OCI-LY7 (cell line): ENCODE measurements around the gene APOE. TPM values are rescaled to one million over a fixed set of nuclear protein-coding genes. Genes with fewer than 3 reads are reported as not detected.

Source experiments
- BruUV-seq: library from RNA; stranded (reverse); fragments of 400-500 nt; replicated peaks from 2 replicates; lab custom pipeline; 2021; lab: Mats Ljungman, UMichigan
- CTCF ChIA-PET: fragments of 300-600 bp; sonication (Branson Sonifier 250); formaldehyde crosslinking; loops from one replicate; lab custom pipeline; 2022; ENCODE audit warnings: antibody characterized with exemption; ENCODE audit not compliant: unreplicated experiment; lab: Charles Lee
- POLR2A ChIA-PET: fragments of 300-600 bp; sonication (Branson Sonifier 250); formaldehyde crosslinking; loops from one replicate; lab custom pipeline; 2022; ENCODE audit warnings: antibody characterized with exemption; lab: Charles Lee
- DNase-seq: peaks from one replicate; pipeline ENCODE4 v3.0.0-alpha.2; 2015; ENCODE audit warnings: low spot score
- H2AFZ ChIP-seq: fragments of 200-600 bp; sonication (generic), shearing (Covaris generic); 2 replicates; pipeline ENCODE4 v1.6.1; 2014; ENCODE audit warnings: mild to moderate bottlenecking, antibody characterized with exemption, low read length, moderate library complexity
- H3K27ac ChIP-seq: fragments of 200-600 bp; sonication (generic); 2 replicates; pipeline ENCODE4 v1.5.1; 2014; ENCODE audit warnings: mixed run types, low read depth, mild to moderate bottlenecking, moderate library complexity, low read length, inconsistent platforms; ENCODE audit not compliant: poor library complexity, severe bottlenecking
- H3K36me3 ChIP-seq: fragments of 200-600 bp; sonication (generic); 2 replicates; pipeline ENCODE4 v1.6.1; 2014; ENCODE audit warnings: mild to moderate bottlenecking, antibody characterized with exemption, low read length, moderate library complexity, mixed read lengths; ENCODE audit not compliant: insufficient read depth
- H3K4me1 ChIP-seq: fragments of 200-600 bp; sonication (generic); 2 replicates; pipeline ENCODE4 v1.5.1; 2014; ENCODE audit warnings: mild to moderate bottlenecking, low read length; ENCODE audit not compliant: insufficient read depth, poor library complexity, severe bottlenecking
- H3K4me2 ChIP-seq: fragments of 200-600 bp; sonication (generic); 2 replicates; pipeline ENCODE4 v1.6.1; 2014; ENCODE audit warnings: mild to moderate bottlenecking, low read length
- H3K4me3 ChIP-seq: fragments of 200-600 bp; sonication (generic); 2 replicates; pipeline ENCODE4 v1.5.1; 2014; ENCODE audit warnings: mild to moderate bottlenecking, low read depth, low read length; ENCODE audit not compliant: poor library complexity, severe bottlenecking
- H3K79me2 ChIP-seq: fragments of 200-600 bp; sonication (generic); 2 replicates; pipeline ENCODE4 v1.6.1; 2016; ENCODE audit warnings: low read depth, mild to moderate bottlenecking, low read length, moderate library complexity, mixed read lengths; ENCODE audit not compliant: insufficient read depth
- H3K9me2 ChIP-seq: fragments of 200-600 bp; sonication (generic); 2 replicates; pipeline ENCODE4 v1.6.1; 2016; ENCODE audit warnings: mild to moderate bottlenecking, low read length, mixed read lengths; ENCODE audit not compliant: insufficient read depth
- H3K9me3 ChIP-seq: fragments of 200-600 bp; sonication (generic); 2 replicates; pipeline ENCODE4 v1.6.1; 2014; ENCODE audit warnings: mild to moderate bottlenecking, mixed run types, low read length, mixed read lengths
- H4K20me1 ChIP-seq: fragments of 200-600 bp; sonication (generic); 2 replicates; pipeline ENCODE4 v1.6.1; 2014; ENCODE audit warnings: mild to moderate bottlenecking, antibody characterized with exemption, low read length, moderate library complexity, mixed read lengths; ENCODE audit not compliant: insufficient read depth
- EZH2phosphoT487 ChIP-seq: fragments of 200-600 bp; sonication (generic); IDR thresholded peaks from 2 replicates; pipeline ENCODE4 v1.6.1; 2018; ENCODE audit warnings: low read depth, borderline replicate concordance, mild to moderate bottlenecking, mixed run types, antibody characterized with exemption, low read length, moderate library complexity, mixed read lengths
- intact Hi-C: fragments of 100-400 bp; cut with micrococcal nuclease; formaldehyde crosslinking; loops from one replicate; pipeline ENCODE4 v1.10.0; 2022; ENCODE audit not compliant: unreplicated experiment
- total RNA-seq, 2 experiments: library from RNA; depleted of rRNA in 1 of 2; stranded (reverse); fragments of >200 nt in 1 of 2; shearing (Covaris generic) in 1 of 2; gene quantifications; 2 replicates each; pipeline ENCODE4 v1.2.3, GENCODE V29; 2014 to 2022
- TF ChIP-seq, protein P1 (sequence below): fragments of 200-600 bp; sonication (generic); conservative IDR thresholded peaks from 2 replicates; pipeline ENCODE4 v1.5.1; 2014; ENCODE audit warnings: mild to moderate bottlenecking, antibody characterized with exemption, low read length, moderate library complexity, mixed read lengths

APOE gene
- total RNA-seq, 2 experiments from 2014 or later, result 1.8 to 2.1 TPM

DNA sequence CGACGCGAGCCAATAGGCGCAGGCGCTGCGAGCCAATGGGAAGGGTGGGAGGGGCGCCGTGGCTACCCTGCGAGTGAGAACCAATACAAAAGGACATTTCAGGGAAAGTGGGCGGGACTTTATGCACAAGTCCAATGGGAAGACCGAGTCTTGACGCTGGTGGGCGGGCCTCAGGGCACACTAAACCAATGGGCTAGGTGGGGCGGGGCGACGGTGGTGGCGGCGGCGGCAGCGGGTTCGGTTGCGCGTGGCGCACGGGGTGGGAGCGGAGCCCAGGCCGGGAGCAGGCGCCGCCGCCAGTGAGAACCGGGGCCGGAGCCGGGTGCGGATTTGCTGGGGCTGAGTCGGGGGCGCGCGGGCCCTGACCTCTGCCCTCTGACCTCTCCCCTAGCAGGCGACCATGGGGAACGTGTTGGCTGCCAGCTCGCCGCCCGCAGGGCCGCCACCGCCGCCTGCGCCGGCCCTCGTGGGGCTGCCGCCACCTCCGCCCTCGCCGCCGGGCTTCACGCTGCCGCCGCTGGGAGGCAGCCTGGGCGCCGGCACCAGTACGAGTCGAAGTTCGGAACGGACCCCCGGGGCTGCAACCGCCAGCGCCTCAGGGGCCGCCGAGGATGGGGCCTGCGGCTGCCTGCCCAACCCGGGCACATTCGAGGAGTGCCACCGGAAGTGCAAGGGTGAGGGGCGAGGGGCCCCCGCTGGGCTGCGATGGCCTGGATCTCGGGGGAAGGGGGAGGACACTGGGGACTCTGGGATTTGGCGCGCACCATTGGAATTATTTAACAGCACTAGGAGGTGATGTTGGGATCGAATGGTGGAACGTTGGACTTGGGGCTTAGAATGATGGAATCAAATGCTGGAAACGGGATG, 14.3 kb upstream of the APOE start, which contains the start of gene TOMM40:
TSS of gene TOMM40 (plus strand) at position 239 of the 867 bp plus-strand sequence. CDS start at position 401, 162 bp downstream.
- peaks cover 18% of the 10 kb centered on the region for H3K4me1 ChIP-seq
- peak within 1 kb of the TSS; percentile 90 for H3K27ac ChIP-seq
- H3K79me2 ChIP-seq, result peaks cover 29% of the 10 kb centered on the region
- H3K9me3 ChIP-seq, result no peaks in the 10 kb centered on the region
- H3K9me2 ChIP-seq, result no peaks in the 10 kb centered on the region
- TF ChIP-seq, protein P1, sequence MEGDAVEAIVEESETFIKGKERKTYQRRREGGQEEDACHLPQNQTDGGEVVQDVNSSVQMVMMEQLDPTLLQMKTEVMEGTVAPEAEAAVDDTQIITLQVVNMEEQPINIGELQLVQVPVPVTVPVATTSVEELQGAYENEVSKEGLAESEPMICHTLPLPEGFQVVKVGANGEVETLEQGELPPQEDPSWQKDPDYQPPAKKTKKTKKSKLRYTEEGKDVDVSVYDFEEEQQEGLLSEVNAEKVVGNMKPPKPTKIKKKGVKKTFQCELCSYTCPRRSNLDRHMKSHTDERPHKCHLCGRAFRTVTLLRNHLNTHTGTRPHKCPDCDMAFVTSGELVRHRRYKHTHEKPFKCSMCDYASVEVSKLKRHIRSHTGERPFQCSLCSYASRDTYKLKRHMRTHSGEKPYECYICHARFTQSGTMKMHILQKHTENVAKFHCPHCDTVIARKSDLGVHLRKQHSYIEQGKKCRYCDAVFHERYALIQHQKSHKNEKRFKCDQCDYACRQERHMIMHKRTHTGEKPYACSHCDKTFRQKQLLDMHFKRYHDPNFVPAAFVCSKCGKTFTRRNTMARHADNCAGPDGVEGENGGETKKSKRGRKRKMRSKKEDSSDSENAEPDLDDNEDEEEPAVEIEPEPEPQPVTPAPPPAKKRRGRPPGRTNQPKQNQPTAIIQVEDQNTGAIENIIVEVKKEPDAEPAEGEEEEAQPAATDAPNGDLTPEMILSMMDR, result peak; percentile 32; the same call in 1 of the 2 replicates
- no peak for TF ChIP-seq EZH2phosphoT487
- H3K4me2 ChIP-seq, result peak within 1 kb of the TSS; percentile 90
- peaks cover 47% of the 10 kb centered on the region for H3K36me3 ChIP-seq
- ChIA-PET CTCF (interaction anchor here (0.5 kb wide), 1 partner anchor 156 kb away, joined by 4 read pairs; no protein-coding TSS in a partner anchor), POLR2A (no interaction called here)
- peak within 1 kb of the TSS; percentile 82 for H2AFZ ChIP-seq
- peak; percentile 33 for DNase-seq
- H4K20me1 ChIP-seq, result peaks cover 11% of the 10 kb centered on the region
- peak within 1 kb of the TSS; percentile 100 for H3K4me3 ChIP-seq
- no TSS peak for BruUV-seq
- intact Hi-C loops, result loop anchor here (5.0 kb wide), 1 partner anchor 66 kb away; the partner anchor contains the start of gene CLPTM1

DNA sequence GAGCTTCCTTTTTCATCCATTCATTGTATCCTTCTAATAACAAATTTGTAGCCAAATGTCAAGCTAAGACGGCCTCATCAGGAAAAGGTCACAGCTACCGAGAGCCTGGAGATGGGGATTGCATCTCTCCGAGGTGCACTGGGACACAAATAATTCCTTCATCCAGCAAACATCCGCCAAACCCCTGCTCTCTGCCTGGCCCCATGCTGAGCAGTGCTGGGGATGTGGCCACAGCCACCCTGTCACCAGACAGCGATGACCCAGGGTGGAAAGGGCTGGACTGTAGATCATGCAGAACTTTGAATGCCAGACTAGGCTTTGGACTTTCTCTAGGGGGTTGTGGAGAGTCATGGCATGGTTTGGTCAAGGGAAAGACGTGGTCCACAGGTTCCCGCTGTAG, 12.7 kb upstream of the APOE start:
- no peaks in the 10 kb centered on the region for H3K9me3 ChIP-seq
- H3K4me2 ChIP-seq, result peak overlapping the region; percentile 90
- H3K79me2 ChIP-seq, result peaks cover 29% of the 10 kb centered on the region
- DNase-seq, result no peak
- H3K27ac ChIP-seq, result no peak overlapping the region
- peaks cover 11% of the 10 kb centered on the region for H4K20me1 ChIP-seq
- TF ChIP-seq EZH2phosphoT487, result no peak
- TF ChIP-seq, protein P1, result no peak
- BruUV-seq, result no TSS peak
- intact Hi-C loops, result loop anchor here (5.0 kb wide), 1 partner anchor 64 kb away; the partner anchor contains the start of gene CLPTM1
- H3K4me1 ChIP-seq, result peaks cover 18% of the 10 kb centered on the region
- ChIA-PET CTCF (no interaction called here), POLR2A (no interaction called here)
- H3K36me3 ChIP-seq, result peaks cover 64% of the 10 kb centered on the region
- H3K9me2 ChIP-seq, result no peaks in the 10 kb centered on the region
- H3K4me3 ChIP-seq, result peak overlapping the region; percentile 100
- H2AFZ ChIP-seq, result no peak overlapping the region
